Spleen (tissue), 7 donors: ENCODE measurements around the gene SLC25A28.

Source experiments
- POLR2A ChIP-seq, 3 donors: fragments of 450-650 bp; IDR thresholded peaks; one replicate each; pipeline ENCODE4 v1.5.1; 2017; ENCODE audit warnings: antibody characterized with exemption in 3 of 3, mild to moderate bottlenecking in 1 of 3
- POLR2AphosphoS5 ChIP-seq, 3 donors: sonication (generic); formaldehyde crosslinking; IDR thresholded peaks; one replicate each; pipeline ENCODE4 v1.5.1; 2017; ENCODE audit warnings: antibody characterized with exemption in 3 of 3
- TF ChIP-seq, protein P1 (sequence below), 11 experiments: fragments of 200-600 bp in 7 of 11; fragments of 450-650 bp in 4 of 11; sonication (generic) in 4 of 11; IDR thresholded peaks in 8 of 11; conservative IDR thresholded peaks in 3 of 11; 1 replicate in 7 of 11; 2 replicates in 4 of 11; pipeline versions ENCODE4 v1.4.0 to v1.8.0; 2016 to 2021; ENCODE audit warnings: antibody characterized with exemption in 11 of 11, inconsistent platforms in 4 of 11, mild to moderate bottlenecking in 1 of 11
- donor health status: DM: no; HTN: no; CAD: no; lungs with moderate emphysema.
- donor health status: DM: no; HTN: no; CAD: no.
- donor health status: DM: no; HTN: no; CAD: no.

DNA sequence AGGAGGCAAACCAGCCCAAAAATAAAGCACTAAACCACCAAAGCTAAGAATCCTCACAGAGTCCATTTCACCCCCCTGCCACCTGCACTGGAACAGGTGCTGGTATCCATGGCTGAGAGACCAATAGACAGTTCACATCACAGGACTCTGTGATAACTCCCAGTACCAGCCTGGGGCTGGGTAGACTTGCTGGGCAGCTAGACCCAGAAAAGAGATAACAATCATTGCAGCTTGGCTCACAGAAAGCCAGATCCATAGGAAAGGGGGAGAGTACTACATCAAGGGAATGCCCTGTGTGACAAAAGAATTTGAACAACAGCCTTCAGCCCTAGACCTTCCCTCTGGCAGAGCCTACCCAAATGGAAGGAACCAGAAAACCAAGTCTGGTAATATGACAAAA is 13.6 kb upstream of the SLC25A28 start:
- TF ChIP-seq, protein P1, sequence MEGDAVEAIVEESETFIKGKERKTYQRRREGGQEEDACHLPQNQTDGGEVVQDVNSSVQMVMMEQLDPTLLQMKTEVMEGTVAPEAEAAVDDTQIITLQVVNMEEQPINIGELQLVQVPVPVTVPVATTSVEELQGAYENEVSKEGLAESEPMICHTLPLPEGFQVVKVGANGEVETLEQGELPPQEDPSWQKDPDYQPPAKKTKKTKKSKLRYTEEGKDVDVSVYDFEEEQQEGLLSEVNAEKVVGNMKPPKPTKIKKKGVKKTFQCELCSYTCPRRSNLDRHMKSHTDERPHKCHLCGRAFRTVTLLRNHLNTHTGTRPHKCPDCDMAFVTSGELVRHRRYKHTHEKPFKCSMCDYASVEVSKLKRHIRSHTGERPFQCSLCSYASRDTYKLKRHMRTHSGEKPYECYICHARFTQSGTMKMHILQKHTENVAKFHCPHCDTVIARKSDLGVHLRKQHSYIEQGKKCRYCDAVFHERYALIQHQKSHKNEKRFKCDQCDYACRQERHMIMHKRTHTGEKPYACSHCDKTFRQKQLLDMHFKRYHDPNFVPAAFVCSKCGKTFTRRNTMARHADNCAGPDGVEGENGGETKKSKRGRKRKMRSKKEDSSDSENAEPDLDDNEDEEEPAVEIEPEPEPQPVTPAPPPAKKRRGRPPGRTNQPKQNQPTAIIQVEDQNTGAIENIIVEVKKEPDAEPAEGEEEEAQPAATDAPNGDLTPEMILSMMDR (IDR thresholded peaks at IDR 0.05 in 8 of 11, conservative IDR thresholded peaks at IDR 0.05 in 3 of 11): no peak
- no peak for TF ChIP-seq POLR2A (IDR thresholded peaks at IDR 0.05)
- no peak for TF ChIP-seq POLR2AphosphoS5 (IDR thresholded peaks at IDR 0.05)
